ENCODE data around the gene OLA1.

GRCh38 chr2:174142290-174142689 lies 106.0 kb downstream of the OLA1 start:
- TF ChIP-seq CTCF (IDR thresholded peaks at IDR 0.05) (no peak), POLR2AphosphoS5 (IDR thresholded peaks at IDR 0.05) (no peak), POLR2A (IDR thresholded peaks at IDR 0.05) (no peak)

Measured in breast epithelium (tissue), 3 donors.